Lung microvascular endothelial cell (primary cell): ENCODE data around the gene POLR3G. TPM values are rescaled to one million over a fixed set of nuclear protein-coding genes. Genes with fewer than 3 reads are reported as not detected.

Source experiments
- DNase-seq, 2 donors: peaks; one replicate each; pipeline versions ENCODE4 v3.0.0 to v3.0.0-alpha.2; 2010; ENCODE audit warnings: low read depth in 2 of 2
- total RNA-seq: library from RNA; depleted of rRNA; stranded (reverse); fragments of >200 nt; gene quantifications from 2 replicates; pipeline ENCODE4 v1.2.1, GENCODE V29; 2014

Gene POLR3G
- total RNA-seq, 1 donor from 2014 or later: 2.4 TPM

GRCh38 chr5:90549729-90550275 is 75.1 kb downstream of the POLR3G start:
- no peak for DNase-seq

- no peak for DNase-seq
Measured at GRCh38 chr5:90550963-90551362, 76.3 kb downstream of the POLR3G start.

GRCh38 chr5:90551376-90551775 is 76.7 kb downstream of the POLR3G start:
- DNase-seq: no peak

GRCh38 chr5:90553711-90554110 is 79.0 kb downstream of the POLR3G start:
- no peak for DNase-seq

GRCh38 chr5:90554358-90555006 is 79.8 kb downstream of the POLR3G start:
- DNase-seq: no peak

GRCh38 chr5:90555666-90556065 is 81.0 kb downstream of the POLR3G start:
- DNase-seq: no peak

GRCh38 chr5:90557391-90557790 is 82.7 kb downstream of the POLR3G start:
- DNase-seq: no peak

GRCh38 chr5:90557871-90558270 is 83.2 kb downstream of the POLR3G start:
- no peak for DNase-seq

- DNase-seq: peak; percentile 22 to 31
Measured at GRCh38 chr5:90558344-90559192, 83.9 kb downstream of the POLR3G start, which contains the start of gene ADGRV1. ADGRV1 (plus strand) TSS chr5:90558797; CDS start chr5:90558896, 99 bp downstream.

- DNase-seq: no peak
Measured at GRCh38 chr5:90560771-90561170, 86.1 kb downstream of the POLR3G start.

- no peak for DNase-seq
Measured at GRCh38 chr5:90561766-90562165, 87.1 kb downstream of the POLR3G start.

- DNase-seq: no peak
Measured at GRCh38 chr5:90562341-90562740, 87.7 kb downstream of the POLR3G start.

GRCh38 chr5:90563108-90563507 is 88.4 kb downstream of the POLR3G start:
- no peak for DNase-seq

Other genes with a start within 250 kb of the POLR3G start
- gene CETN3, start 65.1 kb upstream of the POLR3G start, total RNA-seq: 3.3 and 5.0 TPM in 2 replicates
- gene MBLAC2, start 93 bp upstream of the POLR3G start, total RNA-seq: 3.3 and 4.6 TPM in 2 replicates
- 10.7 and 12.9 TPM in 2 replicates for gene LYSMD3, start 54.7 kb downstream of the POLR3G start, total RNA-seq
- gene ADGRV1, start 83.9 kb downstream of the POLR3G start, total RNA-seq: under 0.01 and 0.22 TPM in 2 replicates